Measurements from ENCODE around the gene MAPK11.
"Not testable (repeated sequence)": the region's sequence is repeated elsewhere in the genome, so short reads cannot be mapped to it uniquely, and the experiment has no call there.

Gene MAPK11

GRCh38 chr22:50275181-50276055, 5.2 kb upstream of the MAPK11 start:
- DNase-seq (ENCODE audit: low read depth) = no peak

GRCh38 chr22:50274771-50275170, 4.6 kb upstream of the MAPK11 start:
- no peak for DNase-seq (ENCODE audit: low read depth)

GRCh38 chr22:50274311-50274710, 4.1 kb upstream of the MAPK11 start:
- DNase-seq (ENCODE audit: low read depth) = no peak

GRCh38 chr22:50273781-50274180, 3.6 kb upstream of the MAPK11 start:
- not testable (repeated sequence) for DNase-seq (ENCODE audit: low read depth)

GRCh38 chr22:50273352-50273751, 3.2 kb upstream of the MAPK11 start:
- not testable (repeated sequence) for DNase-seq (ENCODE audit: low read depth)

GRCh38 chr22:50272044-50272802, 2.0 kb upstream of the MAPK11 start:
- no peak for DNase-seq (ENCODE audit: low read depth)

- DNase-seq (ENCODE audit: low read depth) = no peak
Measured at GRCh38 chr22:50271519-50271970, 1.4 kb upstream of the MAPK11 start.

- no peak for DNase-seq (ENCODE audit: low read depth)
Measured at GRCh38 chr22:50270666-50271394, 650 bp upstream of the MAPK11 start.

GRCh38 chr22:50269573-50269969, 609 bp downstream of the MAPK11 start:
- no peak for DNase-seq (ENCODE audit: low read depth)

GRCh38 chr22:50268655-50269113, 1.5 kb downstream of the MAPK11 start:
- no peak for DNase-seq (ENCODE audit: low read depth)

- no peak for DNase-seq (ENCODE audit: low read depth)
Measured at GRCh38 chr22:50267591-50268390, 2.4 kb downstream of the MAPK11 start.

- DNase-seq (ENCODE audit: low read depth) = no peak
Measured at GRCh38 chr22:50266994-50267393, 3.2 kb downstream of the MAPK11 start.

- DNase-seq (ENCODE audit: low read depth) = no peak
Measured at GRCh38 chr22:50264946-50265669, 5.1 kb downstream of the MAPK11 start.

- no peak for DNase-seq (ENCODE audit: low read depth)
Measured at GRCh38 chr22:50264104-50264745, 6.0 kb downstream of the MAPK11 start.

- no peak for DNase-seq (ENCODE audit: low read depth)
Measured at GRCh38 chr22:50262973-50263617, 7.1 kb downstream of the MAPK11 start.

GRCh38 chr22:50262460-50262911, 7.7 kb downstream of the MAPK11 start:
- no peak for DNase-seq (ENCODE audit: low read depth)

- DNase-seq (ENCODE audit: low read depth) = no peak
Measured at GRCh38 chr22:50261615-50262459, 8.3 kb downstream of the MAPK11 start, which contains the start of gene MAPK12. Gene MAPK12, minus strand, starts transcription at chr22:50261683. Its CDS starts 174 bp downstream, at chr22:50261509.

GRCh38 chr22:50260801-50261614, 9.2 kb downstream of the MAPK11 start:
- no peak for DNase-seq (ENCODE audit: low read depth)
